ENCODE data around the gene KIRREL3.

Gene KIRREL3

GRCh38 chr11:127037001-127037400, 36.4 kb upstream of the KIRREL3 start:
- TF ChIP-seq CTCF (conservative IDR thresholded peaks at IDR 0.05; ENCODE audit: low read length), result no peak
- DNase-seq (ENCODE audit: low read depth), result no peak
- H3K4me3 ChIP-seq (ENCODE audit: low read length), result no peak overlapping the region

- DNase-seq (ENCODE audit: low read depth), result no peak
- H3K4me3 ChIP-seq (ENCODE audit: low read length), result no peak overlapping the region
- no peak for TF ChIP-seq CTCF (conservative IDR thresholded peaks at IDR 0.05; ENCODE audit: low read length)
These were observed 35.3 kb upstream of the KIRREL3 start for GRCh38 chr11:127035824-127036223.

- TF ChIP-seq CTCF (conservative IDR thresholded peaks at IDR 0.05; ENCODE audit: low read length), result no peak
- no peak for DNase-seq (ENCODE audit: low read depth)
- H3K4me3 ChIP-seq (ENCODE audit: low read length), result no peak overlapping the region
These were observed 34.4 kb upstream of the KIRREL3 start for GRCh38 chr11:127034973-127035372.

- H3K4me3 ChIP-seq (ENCODE audit: low read length), result no peak overlapping the region
- DNase-seq (ENCODE audit: low read depth), result no peak
- TF ChIP-seq CTCF (conservative IDR thresholded peaks at IDR 0.05; ENCODE audit: low read length), result no peak
These were observed 28.1 kb upstream of the KIRREL3 start for GRCh38 chr11:127028648-127029047.

GRCh38 chr11:127027789-127028188, 27.2 kb upstream of the KIRREL3 start:
- DNase-seq (ENCODE audit: low read depth), result no peak
- H3K4me3 ChIP-seq (ENCODE audit: low read length), result no peak overlapping the region
- no peak for TF ChIP-seq CTCF (conservative IDR thresholded peaks at IDR 0.05; ENCODE audit: low read length)

GRCh38 chr11:127027000-127027399, 26.4 kb upstream of the KIRREL3 start:
- DNase-seq (ENCODE audit: low read depth), result no peak

GRCh38 chr11:127023991-127024390, 23.4 kb upstream of the KIRREL3 start:
- DNase-seq (ENCODE audit: low read depth), result no peak
- no peak overlapping the region for H3K4me3 ChIP-seq (ENCODE audit: low read length)
- TF ChIP-seq CTCF (conservative IDR thresholded peaks at IDR 0.05; ENCODE audit: low read length), result no peak

More at GRCh38 chr11:127027000-127027399, 26.4 kb upstream of the KIRREL3 start:
- H3K4me3 ChIP-seq (ENCODE audit: low read length), result no peak overlapping the region
- TF ChIP-seq CTCF (conservative IDR thresholded peaks at IDR 0.05; ENCODE audit: low read length), result no peak

Data from AG10803 (cell line).